CD8-positive, alpha-beta memory T cell (primary cell): ENCODE results near the gene SYNRG. TPM values are rescaled to one million over a fixed set of nuclear protein-coding genes. Genes with fewer than 3 reads are reported as not detected.

Source experiments
- CTCF ChIA-PET: fragments of 350-600 bp; sonication (Branson Sonifier 250); formaldehyde crosslinking; loops from one replicate; lab custom pipeline; 2021; ENCODE audit warnings: antibody characterized with exemption; lab: Charles Lee
- POLR2A ChIA-PET: fragments of 350-600 bp; sonication (Branson Sonifier 250); formaldehyde crosslinking; loops from one replicate; lab custom pipeline; 2021; ENCODE audit warnings: antibody characterized with exemption; lab: Charles Lee
- DNase-seq, 5 donors: peaks; one replicate each; pipeline versions ENCODE4 v3.0.0 to v3.0.0-alpha.2; 2020 to 2022; ENCODE audit warnings: mixed read lengths in 1 of 5
- H3K27ac ChIP-seq: one replicate; pipeline ENCODE4 v1.7.0; 2013; ENCODE audit warnings: low read depth, mild to moderate bottlenecking, low read length, moderate library complexity
- H3K27me3 ChIP-seq: 2 replicates; pipeline ENCODE4 v1.7.0; 2013; ENCODE audit warnings: low read length, mild to moderate bottlenecking; ENCODE audit not compliant: insufficient read depth, poor library complexity, severe bottlenecking
- H3K36me3 ChIP-seq: 2 replicates; pipeline ENCODE4 v1.7.0; 2013; ENCODE audit warnings: mild to moderate bottlenecking, low read length, moderate library complexity; ENCODE audit not compliant: insufficient read depth
- H3K4me1 ChIP-seq: 2 replicates; pipeline ENCODE4 v1.7.0; 2013; ENCODE audit warnings: mild to moderate bottlenecking, low read length, moderate library complexity; ENCODE audit not compliant: insufficient read depth
- H3K4me3 ChIP-seq: 2 replicates; pipeline ENCODE4 v1.7.0; 2013; ENCODE audit warnings: mild to moderate bottlenecking, low read length
- H3K9me3 ChIP-seq: 2 replicates; pipeline ENCODE4 v1.7.0; 2013; ENCODE audit warnings: mild to moderate bottlenecking, low read length
- H3K27ac Mint-ChIP-seq, 8 donors: one replicate each; pipeline ENCODE4 v1.8.0; 2020 to 2021; ENCODE audit warnings: mixed read lengths in 8 of 8, mild to moderate bottlenecking in 6 of 8, inconsistent platforms in 3 of 8, moderate library complexity in 3 of 8
- H3K27me3 Mint-ChIP-seq, 2 donors: one replicate each; pipeline ENCODE4 v1.8.0; 2020 to 2021; ENCODE audit warnings: mixed read lengths in 2 of 2, mild to moderate bottlenecking in 1 of 2, moderate library complexity in 1 of 2
- H3K36me3 Mint-ChIP-seq, 3 donors: one replicate each; pipeline ENCODE4 v1.8.0; 2020 to 2021; ENCODE audit warnings: mixed read lengths in 3 of 3, inconsistent platforms in 1 of 3, mild to moderate bottlenecking in 1 of 3
- H3K4me1 Mint-ChIP-seq, 3 donors: one replicate each; pipeline ENCODE4 v1.8.0; 2020 to 2021; ENCODE audit warnings: mixed read lengths in 3 of 3, inconsistent platforms in 1 of 3, mild to moderate bottlenecking in 1 of 3
- H3K4me3 Mint-ChIP-seq, 7 donors: one replicate each; pipeline ENCODE4 v1.8.0; 2020 to 2021; ENCODE audit warnings: mixed read lengths in 7 of 7, mild to moderate bottlenecking in 6 of 7, moderate library complexity in 4 of 7, inconsistent platforms in 2 of 7
- H3K9me3 Mint-ChIP-seq, 5 donors: one replicate each; pipeline ENCODE4 v1.8.0; 2020 to 2022; ENCODE audit warnings: mixed read lengths in 5 of 5, mild to moderate bottlenecking in 3 of 5, moderate library complexity in 2 of 5, inconsistent platforms in 1 of 5
- polyA plus RNA-seq: library from polyadenylated mRNA; unstranded; fragments of 300-500 nt; fragmentation: Illumina TruSeq; gene quantifications from one replicate; pipeline ENCODE4 v1.2.3, GENCODE V29; 2021
- total RNA-seq, 2 experiments: library from RNA; stranded (reverse); gene quantifications; one replicate each; pipeline ENCODE4 v1.2.3, GENCODE V29; 2021

The SYNRG gene
- total and polyA plus RNA-seq, 3 experiments from 2014 or later, result 42.3 to 104 (median 50.8) TPM

DNA sequence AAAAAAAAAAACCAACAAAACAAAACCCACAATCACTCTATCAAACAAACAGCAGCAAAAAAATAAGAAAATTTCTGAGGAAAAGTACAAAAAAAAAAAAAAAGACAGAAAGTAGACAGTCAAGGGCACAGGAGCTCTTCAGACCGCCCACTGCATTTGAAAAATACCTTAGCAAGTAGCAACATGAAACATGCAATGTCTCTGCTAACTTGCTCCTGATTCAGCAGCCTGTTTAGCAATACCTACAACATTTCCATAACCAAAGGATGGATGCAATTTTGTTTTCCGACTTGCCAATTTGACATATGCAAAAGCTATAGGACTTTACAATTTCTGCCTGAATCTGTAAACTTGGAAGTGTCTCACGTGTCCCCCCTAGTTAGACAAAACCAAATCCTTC, 57.4 kb downstream of the SYNRG start:
- Mint-ChIP-seq H3K4me1 (peaks cover 56 to 80% (median 71%) of the 10 kb centered on the region in 3 donors), H3K9me3 (no peaks in the 10 kb centered on the region), H3K4me3 (peak overlapping the region in 6 of 7 donors; percentile 6 to 47 (median 34)), H3K27ac (peak overlapping the region; percentile 0 to 92 (median 62)), H3K36me3 (peaks cover 0 to 78% (median 8%) of the 10 kb centered on the region in 3 donors), H3K27me3 (no peaks in the 10 kb centered on the region)
- POLR2A ChIA-PET, result interaction anchor here (0.5 to 0.6 kb wide), 2 partner anchors 13 to 992 kb away, joined by 3 read pairs; no protein-coding TSS in a partner anchor
- H3K36me3 ChIP-seq, result peaks cover 27% of the 10 kb centered on the region
- H3K27ac ChIP-seq, result no peak overlapping the region
- H3K4me1 ChIP-seq, result peaks cover 23% of the 10 kb centered on the region
- CTCF ChIA-PET, result interaction anchor here (1.1 kb wide), 1 partner anchor 58 kb away, joined by 5 read pairs; the partner anchor contains the start of gene SYNRG
- H3K4me3 ChIP-seq, result no peak overlapping the region
- no peak for DNase-seq
- H3K9me3 ChIP-seq, result no peaks in the 10 kb centered on the region
- H3K27me3 ChIP-seq, result no peaks in the 10 kb centered on the region

DNA sequence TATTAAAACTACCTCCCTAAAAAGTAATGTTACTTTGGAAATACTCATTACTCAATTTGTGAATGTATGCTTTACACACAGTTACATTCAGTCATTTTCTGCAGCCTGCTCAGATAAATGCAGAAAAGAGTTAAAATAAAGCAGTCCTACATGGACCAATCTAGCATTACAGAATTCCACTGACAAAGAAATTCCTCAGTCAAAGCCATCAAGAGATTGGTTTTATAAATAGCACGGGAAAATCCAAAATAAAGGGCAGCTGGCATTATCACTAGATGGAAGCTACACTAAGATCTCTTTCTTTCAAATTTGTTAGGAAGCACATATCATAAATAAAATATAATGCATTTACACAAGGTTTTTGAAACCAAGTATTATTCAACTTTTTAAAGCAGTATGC, 61.2 kb downstream of the SYNRG start:
- Histone ChIP-seq H3K36me3 (peaks cover 14% of the 10 kb centered on the region), H3K9me3 (no peaks in the 10 kb centered on the region), H3K4me1 (peaks cover 33% of the 10 kb centered on the region), H3K27ac (no peak overlapping the region), H3K27me3 (no peaks in the 10 kb centered on the region), H3K4me3 (no peak overlapping the region)
- ChIA-PET POLR2A (no interaction called here), CTCF (no interaction called here)
- Mint-ChIP-seq H3K4me3 (no peak overlapping the region), H3K27me3 (no peaks in the 10 kb centered on the region), H3K27ac (peak overlapping the region in 3 of 8 donors; percentile 33 to 45 (median 39)), H3K36me3 (peaks cover 0 to 83% (median 5%) of the 10 kb centered on the region in 3 donors), H3K9me3 (no peaks in the 10 kb centered on the region), H3K4me1 (peaks cover 56 to 79% (median 77%) of the 10 kb centered on the region in 3 donors)
- no peak for DNase-seq

DNA sequence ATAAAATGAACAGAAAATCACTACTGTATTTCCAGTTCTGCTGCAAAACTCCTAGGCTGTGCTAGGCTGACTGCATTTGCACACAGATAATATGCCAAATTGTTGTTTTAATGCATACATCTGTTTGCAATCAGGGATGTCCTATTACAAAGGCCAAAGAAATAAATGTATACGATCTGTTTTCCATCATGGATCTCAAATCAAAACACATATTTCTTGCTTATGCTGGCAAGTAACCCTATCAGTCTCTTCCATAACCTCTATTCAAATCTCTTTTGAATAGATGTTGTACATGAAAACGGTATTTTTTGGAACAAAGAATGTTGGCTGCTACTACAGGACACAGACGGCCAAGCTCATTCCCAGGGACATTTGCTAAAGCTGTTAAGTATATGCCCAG, 62.9 kb downstream of the SYNRG start:
- ChIA-PET POLR2A (no interaction called here), CTCF (interaction anchor here (1.3 kb wide), 1 partner anchor 63 kb away, joined by 5 read pairs; the partner anchor contains the start of gene SYNRG)
- no peaks in the 10 kb centered on the region for H3K27me3 Mint-ChIP-seq
- H3K27ac Mint-ChIP-seq, result peak overlapping the region in 7 of 8 donors; percentile 6 to 69 (median 54)
- H3K27ac ChIP-seq, result no peak overlapping the region
- no peak for DNase-seq
- H3K4me1 ChIP-seq, result peaks cover 19% of the 10 kb centered on the region
- no peak overlapping the region for H3K4me3 Mint-ChIP-seq
- no peaks in the 10 kb centered on the region for H3K9me3 Mint-ChIP-seq
- H3K9me3 ChIP-seq, result no peaks in the 10 kb centered on the region
- H3K36me3 Mint-ChIP-seq, result peaks cover 0 to 83% (median 7%) of the 10 kb centered on the region in 3 donors
- no peaks in the 10 kb centered on the region for H3K27me3 ChIP-seq
- H3K36me3 ChIP-seq, result peaks cover 23% of the 10 kb centered on the region
- peaks cover 39 to 63% (median 63%) of the 10 kb centered on the region in 3 donors for H3K4me1 Mint-ChIP-seq
- H3K4me3 ChIP-seq, result no peak overlapping the region

DNA sequence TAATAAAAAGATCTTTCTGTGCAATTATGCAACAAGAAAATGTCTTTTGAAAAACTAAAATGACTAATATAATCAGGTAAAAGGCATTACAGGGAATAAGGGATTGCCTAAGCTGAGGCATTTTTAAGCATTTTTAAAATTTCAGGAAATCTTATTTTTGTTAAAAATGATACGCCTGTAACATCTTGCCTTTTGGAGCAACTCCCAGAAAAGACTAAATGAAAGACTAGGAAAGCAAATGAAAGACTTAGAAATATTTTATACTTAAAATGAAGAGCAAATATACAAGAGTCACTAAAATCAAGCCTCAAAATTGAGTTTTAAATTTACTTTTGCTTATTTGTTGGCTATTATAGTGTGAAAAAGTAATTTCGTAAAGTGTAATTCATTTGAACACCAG, 63.7 kb downstream of the SYNRG start:
- Histone ChIP-seq H3K4me3 (no peak overlapping the region), H3K27ac (no peak overlapping the region), H3K4me1 (peaks cover 14% of the 10 kb centered on the region), H3K36me3 (peaks cover 23% of the 10 kb centered on the region), H3K27me3 (no peaks in the 10 kb centered on the region), H3K9me3 (no peaks in the 10 kb centered on the region)
- POLR2A ChIA-PET, result no interaction called here
- Mint-ChIP-seq H3K9me3 (no peaks in the 10 kb centered on the region), H3K27me3 (no peaks in the 10 kb centered on the region), H3K27ac (peak overlapping the region in 1 of 8 donors; percentile 43), H3K4me3 (no peak overlapping the region), H3K4me1 (peaks cover 34 to 55% (median 54%) of the 10 kb centered on the region in 3 donors), H3K36me3 (peaks cover 5 to 83% (median 13%) of the 10 kb centered on the region in 3 donors)
- CTCF ChIA-PET, result interaction anchor here (1.3 kb wide), 1 partner anchor 64 kb away, joined by 5 read pairs; the partner anchor contains the start of gene SYNRG
- no peak for DNase-seq

- Mint-ChIP-seq H3K27me3 (no peaks in the 10 kb centered on the region), H3K4me1 (peaks cover 27 to 42% (median 38%) of the 10 kb centered on the region in 3 donors)
- peaks cover 34% of the 10 kb centered on the region for H3K36me3 ChIP-seq
These were observed 65.6 kb downstream of the SYNRG start for GRCh38 chr17:37543637-37544052.

DNA sequence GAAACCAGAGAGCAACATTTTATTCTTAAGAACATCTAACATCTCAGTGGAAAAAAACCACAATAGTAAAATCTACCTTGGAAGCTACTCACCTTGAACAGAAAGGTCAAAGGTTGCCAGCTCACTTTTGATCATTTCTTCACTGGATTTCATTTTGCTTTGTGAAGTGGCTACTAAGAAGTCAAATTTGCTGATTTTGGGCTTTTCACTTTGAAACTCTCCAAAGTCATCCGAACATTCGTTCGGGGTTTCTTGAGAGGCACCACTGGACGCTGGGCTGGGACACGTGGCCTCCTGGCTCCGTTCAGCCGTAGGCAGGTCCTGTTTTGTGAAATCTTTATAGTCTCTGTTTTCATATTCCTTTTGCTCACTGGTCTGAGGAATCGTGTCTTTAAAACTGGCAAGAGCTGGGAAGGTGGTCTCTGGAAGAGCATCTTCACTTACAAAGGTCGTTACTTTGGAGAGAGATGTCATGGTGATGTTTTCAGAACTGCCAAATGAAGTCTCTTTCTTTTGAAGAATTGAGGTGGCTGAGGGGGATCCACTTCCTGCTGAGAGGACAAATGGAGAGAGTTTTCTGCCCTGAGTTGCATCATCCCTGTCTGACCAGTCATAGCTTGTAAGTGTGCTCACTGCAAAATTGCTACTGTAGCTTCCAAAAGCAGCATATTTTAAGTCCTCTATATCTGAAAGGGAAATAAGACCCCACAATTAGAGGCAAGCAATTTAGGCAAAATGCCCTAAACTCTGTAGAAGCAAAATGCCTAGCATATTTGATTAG, 67.1 kb downstream of the SYNRG start:
- CTCF ChIA-PET, result no interaction called here
- no peaks in the 10 kb centered on the region for H3K27me3 Mint-ChIP-seq

More at GRCh38 chr17:37543637-37544052, 65.6 kb downstream of the SYNRG start:
- peaks cover 14% of the 10 kb centered on the region for H3K4me1 ChIP-seq
- Mint-ChIP-seq H3K9me3 (no peaks in the 10 kb centered on the region), H3K4me3 (no peak overlapping the region), H3K27ac (peak overlapping the region in 2 of 8 donors; percentile 19 to 64), H3K36me3 (peaks cover 5 to 87% (median 17%) of the 10 kb centered on the region in 3 donors)
- no peaks in the 10 kb centered on the region for H3K9me3 ChIP-seq
- no peak overlapping the region for H3K4me3 ChIP-seq
- ChIA-PET CTCF (no interaction called here), POLR2A (no interaction called here)
- DNase-seq, result no peak
- no peaks in the 10 kb centered on the region for H3K27me3 ChIP-seq
- no peak overlapping the region for H3K27ac ChIP-seq

DNA sequence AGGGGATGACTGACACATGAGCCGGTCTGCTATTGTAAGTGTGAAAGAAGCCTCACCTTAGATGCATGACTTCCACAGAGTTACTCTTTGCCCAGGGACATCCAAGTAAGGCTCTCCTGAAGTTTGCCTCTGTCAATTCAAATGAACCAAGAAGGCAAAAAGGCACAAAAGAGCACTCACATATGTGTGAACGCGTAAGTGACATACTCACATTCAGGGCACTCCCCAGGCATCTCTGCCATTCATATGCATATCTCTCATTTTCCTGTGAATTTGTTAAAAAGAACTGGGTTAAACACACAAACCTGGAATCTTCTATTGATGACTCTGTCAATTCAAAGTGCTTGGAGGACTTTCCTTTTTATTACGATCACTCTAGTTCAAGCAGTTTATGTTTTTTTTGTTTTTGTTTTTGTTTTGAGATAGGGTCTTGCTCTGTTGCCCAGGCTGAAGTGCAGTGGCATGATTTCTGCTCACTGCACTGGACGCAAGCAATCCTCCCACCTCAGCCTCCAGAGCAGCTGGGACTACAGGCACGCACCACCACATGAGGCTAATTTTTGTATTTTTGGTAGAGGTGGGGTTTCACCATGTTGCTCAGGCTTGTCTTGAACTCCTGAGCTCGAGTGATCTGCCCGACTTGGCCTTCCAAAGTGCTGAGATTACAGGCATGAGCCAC, 70.1 kb downstream of the SYNRG start:
- CTCF ChIA-PET, result interaction anchor here (1.8 to 2.6 kb wide), 2 partner anchors 11 to 70 kb away, joined by 4 to 7 read pairs; partner anchors contain the start of gene SYNRG
- H3K36me3 Mint-ChIP-seq, result peaks cover 5 to 95% (median 24%) of the 10 kb centered on the region in 3 donors

More for the DNA sequence above, 67.1 kb downstream of the SYNRG start:
- Mint-ChIP-seq H3K4me1 (peaks cover 18 to 32% (median 24%) of the 10 kb centered on the region in 3 donors), H3K9me3 (no peaks in the 10 kb centered on the region), H3K27ac (peak overlapping the region in 2 of 8 donors; percentile 17 to 54), H3K36me3 (peaks cover 5 to 88% (median 21%) of the 10 kb centered on the region in 3 donors), H3K4me3 (peak overlapping the region in 1 of 7 donors; percentile 54)
- H3K4me3 ChIP-seq, result no peak overlapping the region
- H3K4me1 ChIP-seq, result peaks cover 14% of the 10 kb centered on the region
- peaks cover 48% of the 10 kb centered on the region for H3K36me3 ChIP-seq
- H3K27me3 ChIP-seq, result no peaks in the 10 kb centered on the region
- no peaks in the 10 kb centered on the region for H3K9me3 ChIP-seq
- no peak overlapping the region for H3K27ac ChIP-seq
- POLR2A ChIA-PET, result no interaction called here
- DNase-seq, result no peak

More for the DNA sequence above, 70.1 kb downstream of the SYNRG start:
- H3K36me3 ChIP-seq, result peaks cover 69% of the 10 kb centered on the region
- POLR2A ChIA-PET, result interaction anchor here (0.6 kb wide), 1 partner anchor 12 kb away, joined by 3 read pairs; no protein-coding TSS in a partner anchor
- Mint-ChIP-seq H3K27ac (peak overlapping the region in 4 of 8 donors; percentile 32 to 83 (median 46)), H3K9me3 (no peaks in the 10 kb centered on the region), H3K27me3 (no peaks in the 10 kb centered on the region), H3K4me3 (no peak overlapping the region), H3K4me1 (peaks cover 9 to 14% (median 11%) of the 10 kb centered on the region in 3 donors)
- DNase-seq, result no peak
- no peaks in the 10 kb centered on the region for H3K9me3 ChIP-seq
- H3K27ac ChIP-seq, result no peak overlapping the region
- no peak overlapping the region for H3K4me3 ChIP-seq
- H3K4me1 ChIP-seq, result no peaks in the 10 kb centered on the region
- no peaks in the 10 kb centered on the region for H3K27me3 ChIP-seq
